Prostate gland (tissue), 2 donors: ENCODE measurements around the gene GRIA4. TPM values are rescaled to one million over a fixed set of nuclear protein-coding genes. Genes with fewer than 3 reads are reported as not detected.

Source experiments
- DNase-seq: peaks from one replicate; pipeline ENCODE4 v3.0.0-alpha.2; 2019; ENCODE audit warnings: low spot score
- H3K27ac ChIP-seq, 2 donors: fragments of 200-600 bp; sonication (generic); 2 replicates each; pipeline ENCODE4 v1.5.1; 2017 to 2019
- H3K27me3 ChIP-seq: fragments of 200-600 bp; sonication (generic); replicated peaks from 2 replicates; pipeline ENCODE4 v1.5.1; 2019; ENCODE audit not compliant: insufficient read depth
- H3K36me3 ChIP-seq, 2 donors: fragments of 200-600 bp; sonication (generic); 1 replicate in 1 of 2; 2 replicates in 1 of 2; pipeline versions ENCODE4 v1.5.1 to v1.8.1; 2017 to 2019
- H3K4me1 ChIP-seq: fragments of 200-600 bp; sonication (generic); replicated peaks from 2 replicates; pipeline ENCODE4 v1.5.1; 2019
- H3K4me3 ChIP-seq, 2 donors: fragments of 200-600 bp; sonication (generic); 2 replicates each; pipeline ENCODE4 v1.5.1; 2017 to 2019
- H3K9me3 ChIP-seq: fragments of 200-600 bp; sonication (generic); 2 replicates; pipeline ENCODE4 v1.5.1; 2017
- CTCF ChIP-seq, 4 experiments: fragments of 200-600 bp in 2 of 4; fragments of 450-650 bp in 2 of 4; sonication (generic) in 2 of 4; IDR thresholded peaks; 1 replicate in 3 of 4; 2 replicates in 1 of 4; pipeline ENCODE4 v1.5.1; 2016 to 2019; ENCODE audit warnings: antibody characterized with exemption in 4 of 4, mild to moderate bottlenecking in 2 of 4, moderate library complexity in 2 of 4
- POLR2A ChIP-seq: fragments of 450-650 bp; IDR thresholded peaks from one replicate; pipeline ENCODE4 v1.6.1; 2016; ENCODE audit warnings: antibody characterized with exemption, mild to moderate bottlenecking
- POLR2AphosphoS5 ChIP-seq: sonication (generic); formaldehyde crosslinking; IDR thresholded peaks from one replicate; pipeline ENCODE4 v1.6.1; 2017; ENCODE audit warnings: antibody characterized with exemption
- WGBS: methylation state at CpG from one replicate; pipeline ENCODE4 v1.1.5; 2018; 5-methylcytosine and 5-hydroxymethylcytosine counted together
- intact Hi-C: fragments of 100-400 bp; cut with DNase I; formaldehyde crosslinking; loops from one replicate; pipeline ENCODE4 v1.14.2; 2022
- total RNA-seq, 2 donors: library from RNA; depleted of rRNA; stranded (reverse); fragments of >200 nt; gene quantifications; one replicate each; pipeline ENCODE4 v1.1.0, GENCODE V29; 2016

The GRIA4 gene
- total RNA-seq, 2 donors from 2014 or later: not detected

DNA sequence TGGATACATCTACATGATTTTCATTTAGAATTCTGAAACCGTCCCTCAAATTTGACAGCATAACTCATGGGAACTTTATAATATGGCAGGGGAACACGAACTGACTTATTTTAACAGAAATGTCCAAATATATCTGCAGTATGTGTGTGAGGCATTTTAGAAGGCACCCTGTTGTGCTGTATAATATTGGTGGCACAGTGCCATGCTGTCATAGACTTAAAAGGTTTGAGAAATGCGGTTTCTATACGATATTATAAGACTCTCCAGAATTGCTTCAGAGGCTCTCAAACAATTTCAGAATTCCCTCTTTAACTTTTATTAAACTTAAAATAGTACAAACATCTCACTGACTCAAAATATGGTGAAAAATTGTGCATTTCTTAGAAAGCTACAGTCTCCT lies 230.5 kb downstream of the GRIA4 start:
- TF ChIP-seq POLR2AphosphoS5 (no peak), CTCF (IDR thresholded peaks at IDR 0.05) (no peak), POLR2A (no peak)
- H3K9me3 ChIP-seq: no peaks in the 10 kb centered on the region
- DNase-seq: no peak
- H3K27ac ChIP-seq: no peak overlapping the region
- H3K4me1 ChIP-seq: no peaks in the 10 kb centered on the region
- no peaks in the 10 kb centered on the region for H3K36me3 ChIP-seq
- no peak overlapping the region for H3K4me3 ChIP-seq
- intact Hi-C loops: no loop called here
- H3K27me3 ChIP-seq: no peaks in the 10 kb centered on the region
- 79% methylated on average over 4 of the region's 4 CpGs for WGBS

- intact Hi-C loops: no loop called here
- H3K27me3 ChIP-seq: no peaks in the 10 kb centered on the region
- no peak overlapping the region for H3K27ac ChIP-seq
- no peaks in the 10 kb centered on the region for H3K9me3 ChIP-seq
- H3K4me3 ChIP-seq: no peak overlapping the region
- TF ChIP-seq POLR2A (no peak), POLR2AphosphoS5 (no peak), CTCF (IDR thresholded peaks at IDR 0.05) (no peak)
- H3K4me1 ChIP-seq: no peaks in the 10 kb centered on the region
- H3K36me3 ChIP-seq: no peaks in the 10 kb centered on the region
- WGBS: 69% methylated on average over 3 of the region's 3 CpGs
- no peak for DNase-seq
Observed at GRCh38 chr11:105852403-105852802, 242.5 kb downstream of the GRIA4 start.

DNA sequence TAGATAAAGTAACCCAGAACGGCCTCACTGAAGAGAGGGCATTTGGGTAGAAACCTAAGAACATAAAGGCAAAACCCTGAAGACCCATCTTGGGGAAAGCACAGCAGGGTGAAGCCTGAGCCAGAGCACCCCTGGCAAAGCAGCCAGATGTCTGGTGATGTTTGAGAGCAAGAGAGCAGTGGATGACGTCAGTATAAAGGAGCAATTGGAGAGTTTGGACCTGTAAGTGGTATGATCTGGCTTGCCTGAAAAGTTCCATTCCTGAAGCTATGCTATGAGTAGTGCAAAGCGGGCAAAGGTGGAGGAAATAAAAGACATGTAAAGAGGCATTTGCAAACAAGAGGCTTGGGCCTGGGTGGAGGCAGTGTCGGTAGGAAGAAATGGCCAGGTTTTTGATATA lies 244.4 kb downstream of the GRIA4 start:
- intact Hi-C loops: no loop called here
- WGBS: 94% methylated on average over 4 of the region's 4 CpGs
- H3K4me3 ChIP-seq: no peak overlapping the region
- no peak for TF ChIP-seq POLR2A
- no peak for TF ChIP-seq POLR2AphosphoS5
- TF ChIP-seq CTCF (IDR thresholded peaks at IDR 0.05): no peak
- no peak overlapping the region for H3K27ac ChIP-seq
- no peaks in the 10 kb centered on the region for H3K4me1 ChIP-seq
- H3K36me3 ChIP-seq: no peaks in the 10 kb centered on the region
- no peaks in the 10 kb centered on the region for H3K27me3 ChIP-seq
- DNase-seq: no peak
- H3K9me3 ChIP-seq: no peaks in the 10 kb centered on the region

GRCh38 chr11:105856954-105857353 lies 247.1 kb downstream of the GRIA4 start:
- 70% methylated on average over 3 of the region's 3 CpGs for WGBS
- no peak overlapping the region for H3K4me3 ChIP-seq
- TF ChIP-seq CTCF (IDR thresholded peaks at IDR 0.05) (no peak), POLR2AphosphoS5 (no peak), POLR2A (no peak)

DNA sequence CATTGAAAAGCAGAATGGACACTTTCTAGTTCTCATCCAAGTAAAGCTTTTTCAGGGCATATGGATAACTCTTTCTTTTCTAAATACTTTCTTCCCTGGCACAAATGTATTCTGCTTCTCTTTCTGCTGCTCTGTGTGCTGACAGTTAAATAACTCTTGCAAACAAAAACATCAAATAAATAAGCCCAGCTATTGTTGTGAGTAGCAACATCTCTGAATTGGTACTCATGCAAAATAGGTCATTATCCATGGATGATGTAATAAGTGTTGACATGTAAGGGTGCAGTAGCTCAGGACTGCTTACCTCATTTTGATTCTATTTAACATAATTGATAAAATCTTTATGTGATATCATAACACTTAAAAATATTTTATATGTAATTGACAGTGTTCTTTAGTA lies 247.9 kb downstream of the GRIA4 start:
- Histone ChIP-seq H3K27me3 (no peaks in the 10 kb centered on the region), H3K36me3 (no peaks in the 10 kb centered on the region), H3K9me3 (no peaks in the 10 kb centered on the region), H3K27ac (no peak overlapping the region), H3K4me3 (no peak overlapping the region), H3K4me1 (no peaks in the 10 kb centered on the region)
- intact Hi-C loops: no loop called here
- DNase-seq: no peak
- no peak for TF ChIP-seq CTCF (IDR thresholded peaks at IDR 0.05)

More at GRCh38 chr11:105856954-105857353, 247.1 kb downstream of the GRIA4 start:
- intact Hi-C loops: no loop called here
- no peaks in the 10 kb centered on the region for H3K9me3 ChIP-seq
- H3K36me3 ChIP-seq: no peaks in the 10 kb centered on the region
- no peaks in the 10 kb centered on the region for H3K27me3 ChIP-seq
- H3K27ac ChIP-seq: no peak overlapping the region
- H3K4me1 ChIP-seq: no peaks in the 10 kb centered on the region
- no peak for DNase-seq
